HG03097 (cell line): Measurements from ENCODE around the gene BATF.
"Not testable (repeated sequence)": the region's sequence is repeated elsewhere in the genome, so short reads cannot be mapped to it uniquely, and the experiment has no call there.

Source experiments
- ATAC-seq: cut with Tn5 transposase; IDR thresholded peaks from one replicate; pipeline ENCODE4 v1.9.1; 2021; ENCODE audit not compliant: unreplicated experiment, low FRiP score

BATF gene

DNA sequence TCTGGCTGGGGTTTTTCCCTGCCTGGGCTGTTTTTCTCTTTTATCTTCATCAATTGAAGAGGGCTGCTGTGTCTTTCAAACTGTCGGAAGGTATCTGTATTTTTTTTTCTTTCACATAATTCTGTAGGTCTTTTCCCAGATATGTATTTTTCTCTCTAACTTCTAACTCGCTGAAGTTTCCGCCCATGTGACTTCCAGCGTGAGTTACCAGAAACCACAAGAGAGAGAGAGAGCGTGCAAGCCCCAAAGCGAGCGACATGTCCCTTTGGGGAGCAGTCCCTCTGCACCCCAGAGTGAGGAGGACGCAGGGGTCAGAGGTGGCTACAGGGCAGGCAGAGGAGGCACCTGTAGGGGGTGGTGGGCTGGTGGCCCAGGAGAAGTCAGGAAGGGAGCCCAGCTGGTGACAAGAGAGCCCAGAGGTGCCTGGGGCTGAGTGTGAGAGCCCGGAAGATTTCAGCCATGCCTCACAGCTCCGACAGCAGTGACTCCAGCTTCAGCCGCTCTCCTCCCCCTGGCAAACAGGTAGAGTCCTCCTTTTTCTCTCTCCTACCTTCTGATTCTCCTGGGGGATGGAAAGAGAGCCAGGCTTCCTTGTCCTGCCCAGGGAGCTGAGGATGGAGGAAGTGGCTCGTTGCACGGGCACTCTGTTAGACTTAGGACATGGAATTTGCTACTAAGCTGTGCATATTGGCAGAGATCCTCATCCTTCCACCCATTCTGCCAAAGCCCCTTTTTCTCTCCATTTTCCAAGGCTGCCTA, at the start of gene BATF:
TSS of gene BATF (plus strand) at position 246 of the 759 bp plus-strand sequence. CDS start at position 460, 214 bp downstream.
- peak; percentile 44 for ATAC-seq

DNA sequence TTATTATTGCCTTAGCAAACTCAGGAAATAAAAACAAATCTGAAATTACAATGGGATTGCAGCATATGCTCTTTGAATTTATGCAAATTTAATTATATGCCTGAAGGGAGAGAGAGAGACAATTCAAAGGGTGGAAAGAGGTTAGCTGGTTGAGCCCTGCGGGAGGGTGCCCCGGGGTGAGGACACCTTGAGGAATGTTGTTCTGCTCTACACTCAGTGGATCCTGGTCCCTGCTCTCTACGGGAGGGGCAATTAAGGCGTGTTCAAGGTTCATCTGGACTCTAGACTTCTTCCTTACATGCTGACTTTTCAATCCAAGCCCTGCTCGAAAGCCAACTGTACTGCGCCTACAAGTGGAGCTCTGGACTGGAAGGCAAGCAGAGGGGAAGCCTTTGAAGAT, 48.1 kb upstream of the BATF start:
- not testable (repeated sequence) for ATAC-seq

DNA sequence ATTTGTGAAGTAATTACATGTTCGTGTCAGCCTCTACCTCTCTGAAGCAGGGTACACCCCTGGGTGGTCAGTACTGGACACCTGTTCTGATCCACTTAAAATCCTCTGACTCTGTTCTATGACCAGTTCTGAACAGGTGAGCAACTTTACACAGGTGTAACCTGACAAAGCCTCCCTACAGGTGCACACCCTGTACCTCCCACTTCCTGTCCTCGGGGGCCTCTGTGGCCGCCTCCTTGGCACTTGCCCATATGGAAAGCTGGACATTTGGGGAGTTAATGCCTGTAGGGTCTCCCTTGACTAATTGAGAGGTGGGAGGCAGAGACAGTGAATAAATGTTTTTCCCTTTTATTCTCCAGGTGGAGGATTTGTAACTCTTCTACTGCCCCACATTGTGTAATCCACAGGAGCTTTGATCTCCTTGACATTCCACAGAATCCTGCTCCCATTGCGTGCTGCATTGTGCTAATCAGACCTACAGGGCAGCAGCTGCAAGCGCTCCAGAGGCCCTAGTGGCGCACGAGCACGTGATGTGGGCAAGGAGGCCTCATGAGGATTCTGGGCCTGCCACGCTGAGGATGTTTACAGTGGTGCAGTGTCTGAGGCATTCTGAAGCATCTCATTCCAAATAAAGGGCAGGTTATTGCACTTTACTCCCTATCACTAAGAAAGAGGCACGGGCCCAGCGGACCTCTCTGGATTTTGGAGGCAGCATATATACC, 45.8 kb upstream of the BATF start:
- no peak for ATAC-seq

DNA sequence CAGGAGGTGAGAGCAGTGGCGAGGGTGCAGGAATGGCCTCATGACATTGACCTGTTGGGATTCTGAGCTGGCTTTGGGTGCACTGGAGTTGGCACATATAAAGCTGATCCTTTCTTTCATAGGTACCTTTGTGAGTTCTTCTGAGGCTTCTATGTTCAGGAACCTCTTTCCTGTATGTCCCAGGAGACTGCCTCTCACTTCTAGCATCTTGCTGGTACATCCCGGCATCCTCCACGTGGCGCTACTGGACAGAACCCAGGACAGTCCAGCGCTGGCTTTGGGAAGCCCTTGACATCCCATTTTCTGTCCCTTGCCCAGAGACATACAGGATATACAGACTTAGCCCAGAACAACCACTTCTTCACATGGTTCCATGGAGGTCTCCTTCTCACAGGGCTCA, 44.4 kb upstream of the BATF start:
- ATAC-seq: no peak

- ATAC-seq: no peak
Measured at GRCh38 chr14:75479770-75480600, 42.3 kb upstream of the BATF start.

DNA sequence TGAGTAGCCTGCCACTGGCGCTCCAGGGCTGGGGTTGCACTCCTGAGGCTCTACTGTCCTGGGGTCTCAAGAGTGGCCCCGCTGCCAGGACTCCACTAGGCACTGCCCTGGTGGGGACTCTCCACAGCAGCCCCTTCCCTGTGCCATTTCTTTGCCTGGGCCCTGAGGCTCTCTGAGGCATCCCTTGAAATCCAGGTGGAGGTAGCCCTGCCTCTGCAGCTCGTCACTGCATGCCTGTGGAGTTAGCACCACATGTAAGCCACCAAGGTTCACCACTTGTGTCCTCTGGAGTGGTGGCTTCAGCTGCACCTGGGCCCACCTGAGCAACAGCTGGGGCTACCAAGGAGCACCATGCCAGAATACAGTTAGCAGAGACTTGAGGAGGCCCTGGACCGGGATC, 39.9 kb upstream of the BATF start:
- ATAC-seq: no peak

- no peak for ATAC-seq
Measured at GRCh38 chr14:75484711-75485429, 37.4 kb upstream of the BATF start.

DNA sequence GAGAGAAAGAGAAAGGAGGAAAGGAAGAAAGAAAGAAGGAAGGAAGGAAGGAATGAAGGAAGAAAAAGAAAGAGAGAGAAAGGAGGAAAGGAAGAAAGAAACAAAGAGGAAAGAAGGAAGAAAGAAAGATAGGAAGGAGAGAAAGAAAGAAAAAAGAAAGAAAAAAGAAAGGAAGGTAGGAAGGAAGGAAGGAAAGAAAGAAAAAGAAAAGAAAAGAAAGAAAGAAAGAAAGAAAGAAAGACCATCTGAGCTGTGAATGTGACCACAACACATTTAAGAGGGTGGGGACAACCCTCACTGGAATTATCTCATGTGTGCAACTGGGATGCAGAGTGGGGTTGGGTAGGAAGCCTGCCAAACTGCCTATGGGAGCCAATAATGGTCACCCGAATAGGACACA, 36.0 kb upstream of the BATF start:
- no peak for ATAC-seq

DNA sequence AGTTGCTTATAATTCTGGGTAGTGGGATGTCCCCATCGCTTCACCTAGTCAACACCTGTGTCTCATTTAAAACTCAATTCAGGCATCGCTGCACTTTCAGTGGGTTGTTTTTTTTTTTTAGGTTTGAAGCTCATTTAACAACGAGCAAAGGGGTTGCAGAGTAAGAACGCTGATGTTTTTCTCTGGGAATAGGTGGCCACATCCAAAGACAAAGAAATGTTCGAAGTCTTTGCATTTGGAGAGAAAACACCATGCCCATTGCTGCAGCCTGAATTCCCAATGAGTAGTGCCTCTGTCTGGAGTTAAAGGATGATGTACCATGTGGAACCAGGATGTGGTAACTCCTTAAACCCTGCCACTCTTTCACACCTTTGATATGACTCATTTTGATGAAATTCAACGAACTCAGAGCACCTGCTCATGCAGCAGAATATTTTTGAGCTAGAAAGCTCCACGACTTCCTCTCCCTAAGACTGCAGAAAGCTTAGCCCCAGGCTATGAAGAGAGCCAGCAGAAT, 35.1 kb upstream of the BATF start:
- peak; percentile 63 for ATAC-seq

- no peak for ATAC-seq
Measured at GRCh38 chr14:75489480-75489837, 32.8 kb upstream of the BATF start.

DNA sequence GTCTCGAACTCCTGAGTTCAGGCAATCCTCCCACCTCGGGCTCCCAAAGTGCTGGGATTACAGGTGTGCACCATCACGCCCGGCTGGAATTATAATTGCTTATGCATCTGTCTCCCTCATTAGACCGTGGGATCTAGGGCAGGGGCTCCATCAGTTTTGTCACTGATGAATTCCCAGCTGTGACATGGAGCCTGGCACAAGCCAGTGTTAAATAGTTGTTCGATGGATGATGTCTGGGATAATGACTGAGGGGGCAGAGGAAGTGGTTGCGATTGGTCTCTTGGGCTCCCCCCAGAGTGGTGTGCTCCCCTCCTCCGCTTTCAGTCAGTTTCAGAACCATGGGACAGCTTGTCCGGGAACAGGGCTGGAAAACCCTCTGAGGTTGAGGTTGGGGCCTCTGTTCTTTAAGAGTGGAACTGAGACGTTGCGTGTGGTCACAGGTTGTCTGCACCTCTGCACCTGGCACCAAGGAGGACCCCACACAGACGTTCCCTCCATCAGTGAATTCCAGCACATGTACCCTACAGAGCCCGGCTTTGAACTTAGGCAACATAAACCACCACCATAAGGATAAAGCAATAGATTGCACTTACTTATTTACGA, 30.8 kb upstream of the BATF start:
- ATAC-seq: no peak

DNA sequence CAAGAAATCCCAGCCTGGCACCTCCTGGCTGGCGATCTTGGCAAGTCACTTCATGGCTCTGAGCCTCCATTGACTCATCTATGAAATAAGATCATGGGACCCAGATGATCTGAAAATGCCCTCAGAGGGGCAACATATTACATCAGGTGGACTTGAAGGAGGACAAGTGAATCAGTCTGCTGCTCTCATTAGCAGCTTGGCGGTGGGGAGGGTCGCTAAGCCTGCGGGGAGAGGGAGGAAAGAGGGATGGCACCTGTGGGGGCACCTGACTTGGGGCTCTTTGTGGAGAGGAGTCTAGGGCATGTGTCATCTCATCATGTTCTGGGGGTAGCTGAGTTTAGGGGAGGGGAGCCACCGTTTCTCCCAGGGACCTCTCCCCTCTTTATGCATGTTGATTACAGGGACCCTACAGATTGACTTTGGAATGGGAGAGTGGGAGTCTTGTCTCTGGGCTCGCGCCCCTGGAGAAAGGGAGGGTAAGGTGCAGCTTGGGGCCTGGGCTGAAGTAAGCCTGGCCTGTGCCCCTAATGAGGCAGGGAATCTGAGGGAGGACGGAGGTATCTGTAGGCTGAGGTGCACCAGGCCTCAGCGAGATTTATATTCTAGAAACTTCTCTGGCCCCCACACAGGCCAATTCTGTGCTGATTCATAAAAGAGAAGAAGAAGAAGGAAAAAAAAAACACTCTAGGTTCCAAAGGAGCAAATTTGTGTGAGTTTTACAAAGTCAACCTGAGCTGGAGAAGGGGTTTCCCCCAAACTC, 29.3 kb upstream of the BATF start:
- ATAC-seq: no peak

DNA sequence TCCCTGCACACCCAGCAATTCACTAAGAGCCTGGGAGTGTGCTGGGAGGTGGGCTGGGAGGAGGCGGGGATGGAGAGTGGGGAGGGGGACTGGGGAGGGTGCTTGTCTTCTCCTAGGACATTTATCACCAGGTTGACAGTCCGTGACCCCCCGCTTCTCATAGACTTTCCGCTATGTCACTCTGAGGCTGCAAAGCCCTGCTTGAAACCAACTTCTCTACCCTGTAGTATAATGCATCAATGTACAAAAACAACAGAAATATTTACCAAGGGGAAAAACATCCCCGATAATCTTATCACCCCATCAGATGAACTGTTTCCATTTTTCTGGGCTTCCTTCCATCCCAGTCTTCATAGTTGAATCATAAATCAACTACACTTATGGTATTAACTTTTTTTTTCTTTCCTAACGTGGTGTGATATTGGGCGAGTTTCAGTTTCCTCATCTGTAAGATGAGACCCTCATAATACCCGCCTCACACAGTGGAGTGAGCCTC, 28.6 kb upstream of the BATF start:
- no peak for ATAC-seq

DNA sequence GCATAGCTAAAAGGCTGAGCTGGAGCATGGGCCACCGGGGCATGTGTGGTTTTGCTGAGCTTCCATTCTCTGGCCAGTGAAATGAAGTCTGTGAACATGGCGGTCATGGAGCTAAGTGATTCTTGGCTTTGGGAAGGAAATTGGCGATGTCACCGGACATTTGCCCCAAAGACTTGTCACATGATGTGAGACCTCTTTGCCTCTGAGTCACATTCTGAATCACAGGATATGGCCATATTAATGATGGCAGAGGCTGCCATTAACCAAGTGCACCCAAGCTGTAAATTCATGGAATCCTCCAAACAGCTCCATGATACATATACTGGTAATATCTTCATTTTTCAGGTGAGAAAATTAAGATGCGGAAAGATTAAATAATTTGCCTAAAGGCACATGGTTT, 27.4 kb upstream of the BATF start:
- ATAC-seq: no peak

DNA sequence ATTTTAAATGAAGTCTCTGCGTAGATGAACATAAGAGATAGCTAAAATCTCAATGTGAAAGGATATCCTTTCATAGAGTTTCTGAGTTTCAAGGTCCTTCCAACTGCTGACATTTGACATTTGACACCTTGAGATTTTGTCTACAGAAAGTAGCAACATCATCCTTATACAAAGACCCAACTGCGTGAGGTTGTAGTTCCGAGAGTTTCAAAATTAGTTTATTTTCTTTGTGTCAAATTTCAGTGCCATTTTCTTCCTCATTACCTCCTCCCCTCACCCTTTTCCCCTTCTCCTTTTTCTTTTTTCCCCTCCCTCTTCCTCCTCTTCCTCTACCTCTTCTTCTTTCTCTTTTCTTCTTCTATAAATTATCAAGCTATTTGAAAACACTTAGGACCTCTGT, 26.9 kb upstream of the BATF start:
- ATAC-seq: no peak

DNA sequence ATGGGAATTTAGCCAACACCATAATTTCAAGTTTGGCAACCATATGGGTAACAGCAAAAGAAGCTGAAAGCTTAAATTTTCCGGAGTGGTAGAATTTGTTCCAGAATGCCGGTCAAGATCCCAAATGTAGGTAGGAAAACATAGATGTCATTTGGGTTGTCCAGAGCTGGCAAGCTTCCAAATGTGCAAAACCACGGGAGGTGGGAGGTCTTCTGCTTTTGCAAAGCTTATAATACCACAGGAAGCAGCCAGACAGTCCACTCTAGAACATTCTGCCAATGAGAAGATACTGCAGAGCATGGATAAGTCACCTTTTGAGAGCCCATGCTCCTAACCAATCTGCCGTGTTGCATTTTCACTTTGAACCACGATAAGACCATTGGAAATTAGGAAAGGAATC, 26.4 kb upstream of the BATF start:
- no peak for ATAC-seq

DNA sequence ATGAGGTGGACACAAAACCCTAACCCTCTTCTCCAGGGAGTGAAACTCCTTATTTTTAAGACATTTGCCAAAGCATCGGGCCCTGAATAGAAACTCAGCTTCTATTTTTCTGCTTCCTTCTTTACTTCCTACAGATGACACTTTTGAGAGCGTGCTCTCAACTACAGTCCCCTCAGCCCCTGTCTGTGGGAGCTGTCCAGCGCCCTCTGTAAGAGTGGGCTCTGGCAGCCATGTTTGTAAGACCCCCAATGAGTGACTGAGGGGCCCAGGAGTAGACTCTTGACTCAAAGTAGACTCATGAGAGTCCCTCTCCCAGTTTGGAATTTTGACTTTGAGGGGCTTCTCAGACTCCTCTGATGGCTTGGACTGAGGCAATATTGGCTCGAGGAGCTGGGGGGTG, 25.5 kb upstream of the BATF start:
- ATAC-seq: no peak

- no peak for ATAC-seq
Measured at GRCh38 chr14:75497191-75497590, 25.1 kb upstream of the BATF start.

DNA sequence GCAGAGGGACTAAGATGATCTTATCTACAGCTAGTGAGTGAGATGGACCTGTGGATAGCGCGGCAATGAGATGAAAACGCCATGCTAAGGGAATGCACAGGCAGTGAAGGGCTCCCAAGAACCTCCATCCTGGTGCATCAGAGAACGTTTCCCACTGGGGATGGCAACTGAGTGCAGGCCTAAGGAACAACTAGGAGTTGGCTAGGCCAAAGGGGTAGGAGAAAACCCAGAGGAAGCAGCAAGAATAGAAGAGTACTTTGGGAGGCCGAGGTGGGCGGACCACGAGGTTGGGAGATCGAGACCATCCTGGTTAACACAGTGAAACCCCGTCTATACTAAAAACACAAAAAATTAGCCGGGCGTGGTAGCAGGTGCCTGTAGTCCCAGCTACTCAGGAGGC, 24.6 kb upstream of the BATF start:
- no peak for ATAC-seq
